ENCODE data around the gene RSRC1.

RSRC1 gene

GRCh38 chr3:158097081-158097592, 12.8 kb upstream of the RSRC1 start:
- no peak overlapping the region for H3K14ac ChIP-seq (ENCODE audit: low read length in 2 of 2)
- H2BK12ac ChIP-seq (ENCODE audit: low read length in 2 of 2), result no peak overlapping the region
- H3K27ac ChIP-seq (ENCODE audit: low read length, poor library complexity, severe bottlenecking), result no peak overlapping the region
- 8% methylated on average over 7 of the region's 11 CpGs for WGBS
- no peaks in the 10 kb centered on the region for H3K9me3 ChIP-seq (ENCODE audit: control insufficient read depth, low read length)
- H3K18ac ChIP-seq (ENCODE audit: low read depth in 1 of 2, low read length in 2 of 2), result no peak overlapping the region
- no peak overlapping the region for H4K91ac ChIP-seq (ENCODE audit: low read length)
- H2BK5ac ChIP-seq (ENCODE audit: low read depth, low read length, poor library complexity, severe bottlenecking), result no peak overlapping the region
- no peak overlapping the region for H3K4me2 ChIP-seq (ENCODE audit: low read length, poor library complexity, severe bottlenecking)
- no peak for DNase-seq
- no peak overlapping the region for H2AK5ac ChIP-seq (ENCODE audit: low read length, severe bottlenecking)
- peaks cover 19 to 75% of the 10 kb centered on the region in 2 experiments for H3K27me3 ChIP-seq (ENCODE audit: control insufficient read depth in 1 of 2, insufficient read depth in 1 of 2, low read length in 2 of 2)
- no peak overlapping the region for H3K4ac ChIP-seq (ENCODE audit: low read depth in 1 of 2, low read length in 2 of 2)
- H4K8ac ChIP-seq (ENCODE audit: low read length), result no peak overlapping the region
- H3K4me3 ChIP-seq (ENCODE audit: insufficient read depth in 1 of 2, low read depth in 1 of 2, low read length in 2 of 2), result no peak overlapping the region
- H3K4me1 ChIP-seq (ENCODE audit: control insufficient read depth, insufficient read depth, low read depth, low read length), result peaks cover 16% of the 10 kb centered on the region
- H3K23ac ChIP-seq (ENCODE audit: low read length in 2 of 2), result no peak overlapping the region
- H3K36me3 ChIP-seq (ENCODE audit: control insufficient read depth in 1 of 2, insufficient read depth in 2 of 2, low read depth in 1 of 2, low read length in 2 of 2), result peaks cover 0 to 57% of the 10 kb centered on the region in 2 experiments
- H2BK15ac ChIP-seq (ENCODE audit: low read depth, poor library complexity, severe bottlenecking), result no peak overlapping the region
- no peak overlapping the region for H2AFZ ChIP-seq (ENCODE audit: low read depth, low read length)
- H3K9ac ChIP-seq (ENCODE audit: low read length), result no peak overlapping the region
- no peaks in the 10 kb centered on the region for H3K79me1 ChIP-seq (replicated peaks; ENCODE audit: low read length, poor library complexity, severe bottlenecking)
- no peak overlapping the region for H2BK120ac ChIP-seq (ENCODE audit: low read depth, low read length)

- no peak overlapping the region for H3K27ac ChIP-seq (ENCODE audit: low read length, poor library complexity, severe bottlenecking)
- H4K91ac ChIP-seq (ENCODE audit: low read length), result no peak overlapping the region
- no peak overlapping the region for H2BK12ac ChIP-seq (ENCODE audit: low read length in 2 of 2)
- H3K79me1 ChIP-seq (replicated peaks; ENCODE audit: low read length, poor library complexity, severe bottlenecking), result no peaks in the 10 kb centered on the region
- no peak overlapping the region for H2BK15ac ChIP-seq (ENCODE audit: low read depth, poor library complexity, severe bottlenecking)
- no peak overlapping the region for H2BK5ac ChIP-seq (ENCODE audit: low read depth, low read length, poor library complexity, severe bottlenecking)
- peaks cover 20% of the 10 kb centered on the region for H3K4me1 ChIP-seq (ENCODE audit: control insufficient read depth, insufficient read depth, low read depth, low read length)
- no peak overlapping the region for H3K4ac ChIP-seq (ENCODE audit: low read depth in 1 of 2, low read length in 2 of 2)
- no peak overlapping the region for H3K23ac ChIP-seq (ENCODE audit: low read length in 2 of 2)
- H3K9me3 ChIP-seq (ENCODE audit: control insufficient read depth, low read length), result no peaks in the 10 kb centered on the region
- H2AK5ac ChIP-seq (ENCODE audit: low read length, severe bottlenecking), result no peak overlapping the region
- H3K9ac ChIP-seq (ENCODE audit: low read length), result no peak overlapping the region
- H2BK120ac ChIP-seq (ENCODE audit: low read depth, low read length), result no peak overlapping the region
- peak overlapping the region; percentile 57 for H3K4me2 ChIP-seq (ENCODE audit: low read length, poor library complexity, severe bottlenecking)
- peak; percentile 45 for DNase-seq
- H2AFZ ChIP-seq (ENCODE audit: low read depth, low read length), result no peak overlapping the region
- H3K4me3 ChIP-seq (ENCODE audit: insufficient read depth in 1 of 2, low read depth in 1 of 2, low read length in 2 of 2), result peak overlapping the region; percentile 58 to 72
- under 1% methylated on average over 60 of the region's 60 CpGs for WGBS
- H3K36me3 ChIP-seq (ENCODE audit: control insufficient read depth in 1 of 2, insufficient read depth in 2 of 2, low read depth in 1 of 2, low read length in 2 of 2), result peaks cover 0 to 57% of the 10 kb centered on the region in 2 experiments
- H3K27me3 ChIP-seq (ENCODE audit: control insufficient read depth in 1 of 2, insufficient read depth in 1 of 2, low read length in 2 of 2), result peaks cover 23 to 77% of the 10 kb centered on the region in 2 experiments
- H4K8ac ChIP-seq (ENCODE audit: low read length), result no peak overlapping the region
- no peak overlapping the region for H3K14ac ChIP-seq (ENCODE audit: low read length in 2 of 2)
- H3K18ac ChIP-seq (ENCODE audit: low read depth in 1 of 2, low read length in 2 of 2), result no peak overlapping the region
These were observed 12.1 kb upstream of the RSRC1 start for GRCh38 chr3:158097593-158098308.

GRCh38 chr3:158098309-158098639, 11.6 kb upstream of the RSRC1 start:
- Histone ChIP-seq H3K36me3 (ENCODE audit: control insufficient read depth in 1 of 2, insufficient read depth in 2 of 2, low read depth in 1 of 2, low read length in 2 of 2) (peaks cover 0 to 57% of the 10 kb centered on the region in 2 experiments), H3K4me3 (ENCODE audit: insufficient read depth in 1 of 2, low read depth in 1 of 2, low read length in 2 of 2) (peak overlapping the region in 1 of 2 experiments; percentile 58), H3K9me3 (ENCODE audit: control insufficient read depth, low read length) (no peaks in the 10 kb centered on the region), H4K8ac (ENCODE audit: low read length) (no peak overlapping the region), H2BK12ac (ENCODE audit: low read length in 2 of 2) (no peak overlapping the region), H2AFZ (ENCODE audit: low read depth, low read length) (no peak overlapping the region), H3K79me1 (replicated peaks; ENCODE audit: low read length, poor library complexity, severe bottlenecking) (no peaks in the 10 kb centered on the region), H4K91ac (ENCODE audit: low read length) (no peak overlapping the region), H2BK120ac (ENCODE audit: low read depth, low read length) (no peak overlapping the region), H3K27me3 (ENCODE audit: control insufficient read depth in 1 of 2, insufficient read depth in 1 of 2, low read length in 2 of 2) (peaks cover 25 to 83% of the 10 kb centered on the region in 2 experiments), H3K27ac (ENCODE audit: low read length, poor library complexity, severe bottlenecking) (no peak overlapping the region), H3K4ac (ENCODE audit: low read depth in 1 of 2, low read length in 2 of 2) (no peak overlapping the region), H3K14ac (ENCODE audit: low read length in 2 of 2) (no peak overlapping the region), H3K23ac (ENCODE audit: low read length in 2 of 2) (no peak overlapping the region), H2BK5ac (ENCODE audit: low read depth, low read length, poor library complexity, severe bottlenecking) (no peak overlapping the region), H2BK15ac (ENCODE audit: low read depth, poor library complexity, severe bottlenecking) (no peak overlapping the region), H3K9ac (ENCODE audit: low read length) (no peak overlapping the region), H3K4me1 (ENCODE audit: control insufficient read depth, insufficient read depth, low read depth, low read length) (peaks cover 24% of the 10 kb centered on the region), H3K18ac (ENCODE audit: low read depth in 1 of 2, low read length in 2 of 2) (no peak overlapping the region), H3K4me2 (ENCODE audit: low read length, poor library complexity, severe bottlenecking) (peak overlapping the region; percentile 57), H2AK5ac (ENCODE audit: low read length, severe bottlenecking) (no peak overlapping the region)
- WGBS, result 16% methylated on average over 10 of the region's 10 CpGs
- no peak for DNase-seq

GRCh38 chr3:158098834-158099424, 11.0 kb upstream of the RSRC1 start:
- Histone ChIP-seq H3K9me3 (ENCODE audit: control insufficient read depth, low read length) (no peaks in the 10 kb centered on the region), H2BK5ac (ENCODE audit: low read depth, low read length, poor library complexity, severe bottlenecking) (no peak overlapping the region), H4K8ac (ENCODE audit: low read length) (no peak overlapping the region), H4K91ac (ENCODE audit: low read length) (no peak overlapping the region), H3K27ac (ENCODE audit: low read length, poor library complexity, severe bottlenecking) (no peak overlapping the region), H3K18ac (ENCODE audit: low read depth in 1 of 2, low read length in 2 of 2) (no peak overlapping the region), H3K14ac (ENCODE audit: low read length in 2 of 2) (no peak overlapping the region), H2BK15ac (ENCODE audit: low read depth, poor library complexity, severe bottlenecking) (no peak overlapping the region), H3K4ac (ENCODE audit: low read depth in 1 of 2, low read length in 2 of 2) (no peak overlapping the region), H3K4me1 (ENCODE audit: control insufficient read depth, insufficient read depth, low read depth, low read length) (peaks cover 28% of the 10 kb centered on the region), H3K36me3 (ENCODE audit: control insufficient read depth in 1 of 2, insufficient read depth in 2 of 2, low read depth in 1 of 2, low read length in 2 of 2) (peaks cover 0 to 57% of the 10 kb centered on the region in 2 experiments), H3K4me2 (ENCODE audit: low read length, poor library complexity, severe bottlenecking) (no peak overlapping the region), H3K4me3 (ENCODE audit: insufficient read depth in 1 of 2, low read depth in 1 of 2, low read length in 2 of 2) (no peak overlapping the region), H3K9ac (ENCODE audit: low read length) (no peak overlapping the region), H3K27me3 (ENCODE audit: control insufficient read depth in 1 of 2, insufficient read depth in 1 of 2, low read length in 2 of 2) (peaks cover 28 to 87% of the 10 kb centered on the region in 2 experiments), H2AFZ (ENCODE audit: low read depth, low read length) (no peak overlapping the region), H2BK120ac (ENCODE audit: low read depth, low read length) (no peak overlapping the region), H3K79me1 (replicated peaks; ENCODE audit: low read length, poor library complexity, severe bottlenecking) (no peaks in the 10 kb centered on the region), H3K23ac (ENCODE audit: low read length in 2 of 2) (no peak overlapping the region), H2BK12ac (ENCODE audit: low read length in 2 of 2) (no peak overlapping the region), H2AK5ac (ENCODE audit: low read length, severe bottlenecking) (no peak overlapping the region)
- peak; percentile 18 for DNase-seq
- WGBS, result 8% methylated on average over 3 of the region's 5 CpGs

All from mesenchymal stem cell (in vitro differentiated cells and primary cell).